SJCRH30 (cell line): ENCODE results near the gene TTC3. TPM values are rescaled to one million over a fixed set of nuclear protein-coding genes. Genes with fewer than 3 reads are reported as not detected.

ENCODE experiments used
- DNase-seq, 2 experiments: peaks; one replicate each; pipeline ENCODE4 v3.0.0-alpha.2; 2015 to 2020
- H3K27ac ChIP-seq: fragments of 250-450 bp; sonication (Bioruptor Pico); 2 replicates; pipeline ENCODE4 v1.5.1; 2020; ENCODE audit warnings: mild to moderate bottlenecking, moderate library complexity
- H3K27me3 ChIP-seq: fragments of 250-450 bp; sonication (Bioruptor Pico); 2 replicates; pipeline ENCODE4 v1.5.1; 2020; ENCODE audit warnings: mild to moderate bottlenecking, moderate library complexity
- H3K36me3 ChIP-seq: fragments of 250-450 bp; sonication (Bioruptor Pico); 2 replicates; pipeline ENCODE4 v1.5.1; 2020; ENCODE audit warnings: mild to moderate bottlenecking, moderate library complexity
- H3K4me1 ChIP-seq: fragments of 250-450 bp; sonication (Bioruptor Pico); 2 replicates; pipeline ENCODE4 v1.5.1; 2020; ENCODE audit warnings: mild to moderate bottlenecking, moderate library complexity
- H3K4me3 ChIP-seq: fragments of 250-450 bp; sonication (Bioruptor Pico); 2 replicates; pipeline ENCODE4 v1.5.1; 2020; ENCODE audit warnings: mild to moderate bottlenecking, moderate library complexity
- H3K9me3 ChIP-seq: fragments of 250-450 bp; sonication (Bioruptor Pico); replicated peaks from 2 replicates; pipeline ENCODE4 v1.5.1; 2020; ENCODE audit warnings: mild to moderate bottlenecking, moderate library complexity
- total RNA-seq: library from RNA; depleted of rRNA; stranded (reverse); fragments of >200 nt; shearing (Covaris generic); gene quantifications from 2 replicates; pipeline ENCODE4 v1.2.3, GENCODE V29; 2014

The TTC3 gene
- total RNA-seq, 1 experiment from 2014 or later, result 144 TPM

- Histone ChIP-seq H3K9me3 (no peaks in the 10 kb centered on the region), H3K4me1 (no peaks in the 10 kb centered on the region), H3K27ac (peak overlapping the region; percentile 66), H3K27me3 (no peaks in the 10 kb centered on the region), H3K4me3 (peak overlapping the region; percentile 88), H3K36me3 (no peaks in the 10 kb centered on the region)
- DNase-seq, result peak; percentile 53 to 61
These were observed 553 bp downstream of the TTC3 start for GRCh38 chr21:37073417-37074196.

GRCh38 chr21:37074197-37074510 is 1.1 kb downstream of the TTC3 start:
- Histone ChIP-seq H3K4me1 (no peaks in the 10 kb centered on the region), H3K27me3 (no peaks in the 10 kb centered on the region), H3K9me3 (peaks cover 3% of the 10 kb centered on the region; the same call in 1 of the 2 replicates), H3K36me3 (no peaks in the 10 kb centered on the region), H3K4me3 (peak overlapping the region; percentile 88), H3K27ac (peak overlapping the region; percentile 66)
- DNase-seq, result peak in 1 of 2 experiments; percentile 55

GRCh38 chr21:37074546-37074945 is 1.5 kb downstream of the TTC3 start:
- no peak for DNase-seq

GRCh38 chr21:37075214-37075770 is 2.2 kb downstream of the TTC3 start:
- Histone ChIP-seq H3K4me3 (no peak overlapping the region), H3K27me3 (no peaks in the 10 kb centered on the region), H3K27ac (no peak overlapping the region), H3K4me1 (no peaks in the 10 kb centered on the region), H3K36me3 (no peaks in the 10 kb centered on the region), H3K9me3 (peaks cover 3% of the 10 kb centered on the region; the same call in 1 of the 2 replicates)
- no peak for DNase-seq

More at GRCh38 chr21:37074546-37074945, 1.5 kb downstream of the TTC3 start:
- H3K4me3 ChIP-seq, result peak overlapping the region; percentile 88
- H3K27ac ChIP-seq, result no peak overlapping the region; the same call in 1 of the 2 replicates
- H3K9me3 ChIP-seq, result peaks cover 3% of the 10 kb centered on the region; the same call in 1 of the 2 replicates
- H3K27me3 ChIP-seq, result no peaks in the 10 kb centered on the region
- H3K4me1 ChIP-seq, result no peaks in the 10 kb centered on the region
- H3K36me3 ChIP-seq, result no peaks in the 10 kb centered on the region

GRCh38 chr21:37076087-37076850 is 3.2 kb downstream of the TTC3 start:
- no peak overlapping the region for H3K4me3 ChIP-seq
- H3K4me1 ChIP-seq, result no peaks in the 10 kb centered on the region
- no peaks in the 10 kb centered on the region for H3K27me3 ChIP-seq
- no peaks in the 10 kb centered on the region for H3K36me3 ChIP-seq
- no peak overlapping the region for H3K27ac ChIP-seq
- DNase-seq, result no peak
- peaks cover 3% of the 10 kb centered on the region; the same call in 1 of the 2 replicates for H3K9me3 ChIP-seq

- Histone ChIP-seq H3K27ac (no peak overlapping the region), H3K4me1 (no peaks in the 10 kb centered on the region), H3K36me3 (no peaks in the 10 kb centered on the region), H3K4me3 (no peak overlapping the region), H3K9me3 (peaks cover 3% of the 10 kb centered on the region; the same call in 1 of the 2 replicates), H3K27me3 (no peaks in the 10 kb centered on the region)
- no peak for DNase-seq
These were observed 4.3 kb downstream of the TTC3 start for GRCh38 chr21:37077403-37077802.

- Histone ChIP-seq H3K4me1 (no peaks in the 10 kb centered on the region), H3K27me3 (no peaks in the 10 kb centered on the region), H3K4me3 (no peak overlapping the region), H3K27ac (no peak overlapping the region), H3K36me3 (no peaks in the 10 kb centered on the region), H3K9me3 (peaks cover 3% of the 10 kb centered on the region; the same call in 1 of the 2 replicates)
- DNase-seq, result no peak
These were observed 6.3 kb downstream of the TTC3 start for GRCh38 chr21:37079211-37079824.

GRCh38 chr21:37082375-37082774 is 9.3 kb downstream of the TTC3 start:
- no peaks in the 10 kb centered on the region for H3K27me3 ChIP-seq
- no peak for DNase-seq
- H3K4me1 ChIP-seq, result no peaks in the 10 kb centered on the region
- H3K36me3 ChIP-seq, result no peaks in the 10 kb centered on the region
- peaks cover 3% of the 10 kb centered on the region; the same call in 1 of the 2 replicates for H3K9me3 ChIP-seq
- no peak overlapping the region for H3K4me3 ChIP-seq
- H3K27ac ChIP-seq, result no peak overlapping the region

- no peak for DNase-seq
- Histone ChIP-seq H3K4me1 (no peaks in the 10 kb centered on the region), H3K27ac (no peak overlapping the region)
These were observed 9.9 kb downstream of the TTC3 start for GRCh38 chr21:37082856-37083528.

GRCh38 chr21:37085726-37086125 is 12.7 kb downstream of the TTC3 start:
- H3K4me3 ChIP-seq, result no peak overlapping the region
- no peaks in the 10 kb centered on the region for H3K9me3 ChIP-seq
- no peaks in the 10 kb centered on the region for H3K27me3 ChIP-seq
- H3K4me1 ChIP-seq, result no peaks in the 10 kb centered on the region
- H3K27ac ChIP-seq, result no peak overlapping the region
- DNase-seq, result no peak
- H3K36me3 ChIP-seq, result peaks cover 15% of the 10 kb centered on the region

More at GRCh38 chr21:37082856-37083528, 9.9 kb downstream of the TTC3 start:
- H3K9me3 ChIP-seq, result peaks cover 3% of the 10 kb centered on the region; the same call in 1 of the 2 replicates
- H3K4me3 ChIP-seq, result no peak overlapping the region
- no peaks in the 10 kb centered on the region for H3K27me3 ChIP-seq
- H3K36me3 ChIP-seq, result peaks cover 3% of the 10 kb centered on the region; the same call in 1 of the 2 replicates

- Histone ChIP-seq H3K4me3 (no peak overlapping the region), H3K27me3 (no peaks in the 10 kb centered on the region), H3K4me1 (no peaks in the 10 kb centered on the region), H3K27ac (no peak overlapping the region), H3K9me3 (no peaks in the 10 kb centered on the region), H3K36me3 (peaks cover 20% of the 10 kb centered on the region)
- DNase-seq, result no peak
These were observed 14.1 kb downstream of the TTC3 start for GRCh38 chr21:37087188-37087587.

GRCh38 chr21:37088186-37088735 is 15.2 kb downstream of the TTC3 start:
- no peaks in the 10 kb centered on the region for H3K4me1 ChIP-seq
- H3K27me3 ChIP-seq, result no peaks in the 10 kb centered on the region
- H3K27ac ChIP-seq, result no peak overlapping the region
- H3K9me3 ChIP-seq, result no peaks in the 10 kb centered on the region
- no peak for DNase-seq
- H3K4me3 ChIP-seq, result no peak overlapping the region
- H3K36me3 ChIP-seq, result peaks cover 25% of the 10 kb centered on the region

- H3K27me3 ChIP-seq, result no peaks in the 10 kb centered on the region
- no peak overlapping the region for H3K4me3 ChIP-seq
- no peak for DNase-seq
- no peaks in the 10 kb centered on the region for H3K9me3 ChIP-seq
- H3K4me1 ChIP-seq, result peaks cover 10% of the 10 kb centered on the region
- peaks cover 57% of the 10 kb centered on the region for H3K36me3 ChIP-seq
- no peak overlapping the region for H3K27ac ChIP-seq
These were observed 20.9 kb downstream of the TTC3 start for GRCh38 chr21:37093977-37094376.

- H3K27me3 ChIP-seq, result no peaks in the 10 kb centered on the region
These were observed 22.8 kb downstream of the TTC3 start for GRCh38 chr21:37095821-37096220.

More at GRCh38 chr21:37095821-37096220, 22.8 kb downstream of the TTC3 start:
- no peak for DNase-seq
- no peaks in the 10 kb centered on the region for H3K9me3 ChIP-seq
- H3K4me1 ChIP-seq, result peaks cover 13% of the 10 kb centered on the region
- H3K27ac ChIP-seq, result no peak overlapping the region
- peaks cover 57% of the 10 kb centered on the region for H3K36me3 ChIP-seq
- no peak overlapping the region for H3K4me3 ChIP-seq
